ENCODE data around the gene ASXL3. TPM values are rescaled to one million over a fixed set of nuclear protein-coding genes. Genes with fewer than 3 reads are reported as not detected.

ASXL3 gene
- total RNA-seq, 4 donors from 2014 or later = 0.13 to 0.62 (median 0.41) TPM

DNA sequence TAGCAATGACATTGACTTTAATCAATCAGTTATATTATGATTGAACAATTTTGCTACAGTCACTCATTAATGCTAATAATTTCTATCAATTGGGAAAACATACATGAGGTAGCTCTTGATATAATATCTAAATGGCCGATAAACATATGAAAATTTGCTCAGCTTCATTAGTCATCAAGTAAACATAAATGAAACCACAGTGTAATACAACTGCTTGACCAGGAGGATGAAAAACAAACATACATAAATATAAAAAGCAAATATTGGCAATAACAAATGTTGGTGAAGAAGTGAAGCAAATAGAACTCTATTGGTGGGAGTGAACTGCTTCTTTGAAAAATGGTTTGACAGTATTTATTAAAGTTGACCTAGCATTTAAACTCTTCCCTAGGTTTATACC lies 130.9 kb downstream of the ASXL3 start:
- 91% methylated on average over 1 of the region's 1 CpG for WGBS, 2 donors
- no peak for TF ChIP-seq POLR2A (IDR thresholded peaks at IDR 0.05)
- TF ChIP-seq, protein P1, sequence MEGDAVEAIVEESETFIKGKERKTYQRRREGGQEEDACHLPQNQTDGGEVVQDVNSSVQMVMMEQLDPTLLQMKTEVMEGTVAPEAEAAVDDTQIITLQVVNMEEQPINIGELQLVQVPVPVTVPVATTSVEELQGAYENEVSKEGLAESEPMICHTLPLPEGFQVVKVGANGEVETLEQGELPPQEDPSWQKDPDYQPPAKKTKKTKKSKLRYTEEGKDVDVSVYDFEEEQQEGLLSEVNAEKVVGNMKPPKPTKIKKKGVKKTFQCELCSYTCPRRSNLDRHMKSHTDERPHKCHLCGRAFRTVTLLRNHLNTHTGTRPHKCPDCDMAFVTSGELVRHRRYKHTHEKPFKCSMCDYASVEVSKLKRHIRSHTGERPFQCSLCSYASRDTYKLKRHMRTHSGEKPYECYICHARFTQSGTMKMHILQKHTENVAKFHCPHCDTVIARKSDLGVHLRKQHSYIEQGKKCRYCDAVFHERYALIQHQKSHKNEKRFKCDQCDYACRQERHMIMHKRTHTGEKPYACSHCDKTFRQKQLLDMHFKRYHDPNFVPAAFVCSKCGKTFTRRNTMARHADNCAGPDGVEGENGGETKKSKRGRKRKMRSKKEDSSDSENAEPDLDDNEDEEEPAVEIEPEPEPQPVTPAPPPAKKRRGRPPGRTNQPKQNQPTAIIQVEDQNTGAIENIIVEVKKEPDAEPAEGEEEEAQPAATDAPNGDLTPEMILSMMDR (IDR thresholded peaks at IDR 0.05) = no peak
- intact Hi-C loops (cut with DNase I; ENCODE audit: low total_unique reads) = no loop called here
- no peak overlapping the region for H3K4me3 ChIP-seq (ENCODE audit: low read depth, poor library complexity, severe bottlenecking)
- no peak for DNase-seq (ENCODE audit: low spot score in 2 of 2)

DNA sequence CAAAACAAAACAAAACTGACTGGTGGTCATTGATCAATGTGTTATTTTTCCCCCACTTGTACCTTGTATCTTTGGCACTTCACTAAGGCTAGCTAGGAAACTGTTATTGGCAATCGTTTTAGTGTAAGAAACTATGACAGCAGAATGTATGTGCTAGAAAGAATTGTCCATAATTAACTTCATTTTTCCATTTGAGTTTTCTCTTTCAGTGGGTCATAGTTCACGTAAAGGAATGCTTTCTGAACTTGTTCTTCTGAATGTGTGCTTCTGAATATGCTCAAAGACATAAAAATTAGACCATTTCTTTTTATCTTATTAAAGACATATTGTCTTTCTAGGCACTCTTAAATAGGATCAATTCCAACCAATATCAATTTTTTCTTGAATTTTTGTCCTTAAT lies 132.2 kb downstream of the ASXL3 start:
- TF ChIP-seq, protein P1 (IDR thresholded peaks at IDR 0.05) = no peak
- TF ChIP-seq POLR2A (IDR thresholded peaks at IDR 0.05) = no peak
- intact Hi-C loops (cut with DNase I; ENCODE audit: low total_unique reads) = no loop called here
- no peak for DNase-seq (ENCODE audit: low spot score in 2 of 2)
- WGBS, 2 donors = 79 to 81% methylated on average over 2 of the region's 2 CpGs
- H3K4me3 ChIP-seq (ENCODE audit: low read depth, poor library complexity, severe bottlenecking) = no peak overlapping the region

DNA sequence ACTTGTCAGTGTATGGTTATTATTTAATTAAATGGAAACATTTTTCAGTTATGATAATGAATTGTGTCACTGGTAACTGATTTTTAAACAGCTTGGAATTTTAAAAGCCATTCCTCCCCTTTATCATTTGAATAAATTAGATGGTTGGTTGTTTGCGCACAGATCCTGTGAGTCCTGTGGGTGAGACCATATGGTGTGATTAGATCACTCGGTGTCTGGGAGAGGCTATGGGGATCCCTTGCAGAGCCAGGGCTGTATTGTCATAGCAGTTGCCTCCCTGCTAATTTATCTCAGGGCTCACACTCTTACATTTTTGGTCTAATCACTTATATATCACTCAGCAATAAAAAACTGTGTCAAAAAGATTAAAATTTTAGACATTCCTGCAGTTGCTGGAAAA lies 133.5 kb downstream of the ASXL3 start:
- intact Hi-C loops (cut with DNase I; ENCODE audit: low total_unique reads) = no loop called here
- no peak overlapping the region for H3K4me3 ChIP-seq (ENCODE audit: low read depth, poor library complexity, severe bottlenecking)
- DNase-seq (ENCODE audit: low spot score in 2 of 2) = no peak
- TF ChIP-seq, protein P1 (IDR thresholded peaks at IDR 0.05) = no peak
- no peak for TF ChIP-seq POLR2A (IDR thresholded peaks at IDR 0.05)
- 74 to 75% methylated on average over 2 of the region's 2 CpGs for WGBS, 2 donors

DNA sequence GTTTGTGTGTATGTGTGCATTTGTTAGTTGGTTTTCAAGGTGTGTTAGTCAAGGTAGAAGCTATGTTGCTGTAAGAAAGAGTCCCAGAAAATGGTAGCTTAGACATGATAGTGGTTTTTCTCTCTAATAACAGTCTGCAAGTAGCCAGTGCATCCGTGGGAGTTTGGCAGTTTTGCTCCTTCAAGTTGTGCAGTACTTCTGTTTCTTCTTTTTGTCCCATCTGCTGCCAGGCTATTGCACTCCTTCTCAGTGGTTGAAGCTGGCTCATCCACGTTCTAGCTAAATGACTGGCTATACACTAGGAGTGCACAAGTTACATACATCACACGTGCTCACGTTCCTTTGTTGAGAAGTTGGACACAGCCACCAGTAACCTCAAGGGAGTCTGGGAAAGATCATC lies 134.7 kb downstream of the ASXL3 start:
- H3K4me3 ChIP-seq (ENCODE audit: low read depth, poor library complexity, severe bottlenecking) = no peak overlapping the region
- intact Hi-C loops (cut with DNase I; ENCODE audit: low total_unique reads) = no loop called here
- 74 to 81% methylated on average over 4 of the region's 4 CpGs for WGBS, 2 donors
- TF ChIP-seq, protein P1 (IDR thresholded peaks at IDR 0.05) = no peak
- TF ChIP-seq POLR2A (IDR thresholded peaks at IDR 0.05) = no peak
- no peak for DNase-seq (ENCODE audit: low spot score in 2 of 2)

DNA sequence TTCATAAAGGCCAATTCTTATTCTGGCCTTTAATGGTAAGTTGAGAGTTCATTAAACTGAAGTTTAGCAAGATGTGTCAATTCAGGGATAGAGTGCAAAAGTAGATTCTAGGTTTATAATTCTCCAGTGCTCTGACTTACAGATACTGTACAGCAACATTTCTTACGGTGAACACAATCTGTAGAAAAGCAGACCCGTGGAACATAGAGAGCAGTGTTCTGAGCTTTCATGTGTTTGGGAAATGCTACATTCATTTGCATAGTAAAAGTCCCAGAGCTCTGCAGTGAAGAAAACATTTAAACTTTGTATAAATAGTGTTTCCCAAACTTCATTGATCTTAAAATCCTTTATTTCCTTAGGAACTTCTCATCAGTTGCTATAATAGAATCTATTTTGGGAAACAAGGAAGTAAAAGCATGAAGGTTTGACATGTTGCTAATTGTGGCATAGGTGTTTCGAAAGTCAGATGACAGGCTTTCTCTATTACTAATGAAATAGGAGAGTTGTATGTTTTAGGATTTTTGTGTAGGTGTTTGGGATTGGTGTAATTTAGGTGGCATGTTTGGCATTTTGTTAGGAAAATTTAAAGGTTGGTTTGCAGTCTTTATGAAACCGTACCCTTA lies 138.2 kb downstream of the ASXL3 start:
- no peak overlapping the region for H3K4me3 ChIP-seq (ENCODE audit: low read depth, poor library complexity, severe bottlenecking)
- no peak for DNase-seq (ENCODE audit: low spot score in 2 of 2)
- 67 to 68% methylated on average over 4 of the region's 4 CpGs for WGBS, 2 donors
- TF ChIP-seq, protein P1 (IDR thresholded peaks at IDR 0.05) = no peak
- no peak for TF ChIP-seq POLR2A (IDR thresholded peaks at IDR 0.05)
- intact Hi-C loops (cut with DNase I; ENCODE audit: low total_unique reads) = no loop called here

DNA sequence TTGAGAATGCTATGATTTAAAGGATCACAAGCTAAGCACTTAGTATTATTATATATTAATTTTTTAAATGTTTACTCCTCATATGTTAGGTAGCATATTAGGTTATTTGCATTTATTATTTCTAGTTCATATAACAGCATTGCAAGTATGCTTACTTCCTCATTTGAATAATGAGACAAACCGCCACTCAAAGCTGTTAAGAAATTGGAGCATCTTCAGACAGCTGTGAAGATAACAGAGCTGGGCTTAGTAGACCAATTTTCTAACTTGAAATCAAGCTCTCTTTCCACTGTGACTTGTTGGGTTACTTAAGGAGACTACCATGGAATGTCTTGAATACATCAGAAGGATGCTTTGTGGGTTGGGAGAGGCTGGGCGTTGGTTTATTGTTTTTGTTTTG lies 139.3 kb downstream of the ASXL3 start:
- DNase-seq (ENCODE audit: low spot score in 2 of 2) = no peak
- H3K4me3 ChIP-seq (ENCODE audit: low read depth, poor library complexity, severe bottlenecking) = no peak overlapping the region
- TF ChIP-seq, protein P1 (IDR thresholded peaks at IDR 0.05) = no peak
- TF ChIP-seq POLR2A (IDR thresholded peaks at IDR 0.05) = no peak
- WGBS, 2 donors = 73 to 75% methylated on average over 2 of the region's 2 CpGs
- intact Hi-C loops (cut with DNase I; ENCODE audit: low total_unique reads) = no loop called here
